Neural cell (in vitro differentiated cells): Measurements from ENCODE around the gene GCLM. TPM values are rescaled to one million over a fixed set of nuclear protein-coding genes. Genes with fewer than 3 reads are reported as not detected.

Experiments used
- H2AFZ ChIP-seq: fragments of 200-600, 300-800 bp; sonication (generic), shearing (Covaris generic); 2 replicates; pipeline ENCODE4 v1.6.0; 2014; ENCODE audit warnings: low read depth, mild to moderate bottlenecking, antibody characterized with exemption, low read length, moderate library complexity
- H3F3A ChIP-seq: fragments of 200-600 bp; shearing (Covaris generic); 2 replicates; pipeline ENCODE4 v1.6.1; 2016; ENCODE audit warnings: mild to moderate bottlenecking, moderate library complexity, mixed read lengths, antibody characterized with exemption, low read length; ENCODE audit not compliant: insufficient read depth, poor library complexity, severe bottlenecking
- H3K27ac ChIP-seq: fragments of 200-600, 300-800 bp; sonication (generic), shearing (Covaris generic); 2 replicates; pipeline ENCODE4 v1.5.1; 2014; ENCODE audit warnings: mild to moderate bottlenecking, low read length, moderate library complexity
- H3K27me3 ChIP-seq: fragments of 300-800, 200-600 bp; sonication (generic), shearing (Covaris generic); 2 replicates; pipeline ENCODE4 v1.6.0; 2014; ENCODE audit warnings: mild to moderate bottlenecking, low read depth, low read length, moderate library complexity; ENCODE audit not compliant: insufficient read depth
- H3K36me3 ChIP-seq: fragments of 300-800, 200-600 bp; sonication (generic), shearing (Covaris generic); 2 replicates; pipeline ENCODE4 v1.5.1; 2014; ENCODE audit warnings: mild to moderate bottlenecking, antibody characterized with exemption, low read length, moderate library complexity; ENCODE audit not compliant: insufficient read depth
- H3K4me2 ChIP-seq: fragments of 300-800, 200-600 bp; sonication (generic), shearing (Covaris generic); 2 replicates; pipeline ENCODE4 v1.6.0; 2014; ENCODE audit warnings: mild to moderate bottlenecking, low read length
- H3K4me3 ChIP-seq: fragments of 300-800, 200-600 bp; sonication (generic), shearing (Covaris generic); 2 replicates; pipeline ENCODE4 v1.5.1; 2014; ENCODE audit warnings: mild to moderate bottlenecking, low read length, moderate library complexity
- H3K79me2 ChIP-seq: fragments of 200-600 bp; shearing (Covaris generic); replicated peaks from 2 replicates; pipeline ENCODE4 v1.6.0; 2014; ENCODE audit warnings: mild to moderate bottlenecking, low read length, moderate library complexity; ENCODE audit not compliant: insufficient read depth
- H3K9ac ChIP-seq: fragments of 300-800, 200-600 bp; sonication (generic), shearing (Covaris generic); 2 replicates; pipeline ENCODE4 v1.6.1; 2016; ENCODE audit warnings: mild to moderate bottlenecking, low read length, mixed read lengths
- H3K9me2 ChIP-seq: fragments of 200-600 bp; shearing (Covaris generic); 2 replicates; pipeline ENCODE4 v1.6.1; 2016; ENCODE audit warnings: mild to moderate bottlenecking, low read length, mixed read lengths; ENCODE audit not compliant: insufficient read depth
- H3K9me3 ChIP-seq: fragments of 200-600, 300-800 bp; sonication (generic), shearing (Covaris generic); 2 replicates; pipeline ENCODE4 v1.6.1; 2016; ENCODE audit warnings: mild to moderate bottlenecking, mixed run types, low read length, moderate library complexity, mixed read lengths
- H4K20me1 ChIP-seq: fragments of 200-600 bp; shearing (Covaris generic); 2 replicates; pipeline ENCODE4 v1.6.1; 2016; ENCODE audit warnings: mild to moderate bottlenecking, mixed run types; ENCODE audit not compliant: insufficient read depth
- CTCF ChIP-seq: fragments of 450-650 bp; IDR thresholded peaks from 2 replicates; pipeline ENCODE4 v1.5.1; 2014; ENCODE audit warnings: antibody characterized with exemption, mild to moderate bottlenecking, moderate library complexity; ENCODE audit not compliant: poor library complexity, severe bottlenecking
- EP300 ChIP-seq: fragments of 450-650 bp; conservative IDR thresholded peaks from 2 replicates; pipeline ENCODE4 v1.6.1; 2014; ENCODE audit warnings: antibody characterized with exemption, mild to moderate bottlenecking, moderate library complexity; ENCODE audit not compliant: poor library complexity, severe bottlenecking
- EZH2 ChIP-seq: fragments of 200-600, 300-800 bp; shearing (Covaris generic), sonication (generic); IDR thresholded peaks from 2 replicates; pipeline ENCODE4 v1.6.1; 2014; ENCODE audit warnings: antibody characterized with exemption, low read length, borderline replicate concordance, mild to moderate bottlenecking; ENCODE audit not compliant: insufficient read depth, poor library complexity, severe bottlenecking
- MXI1 ChIP-seq: fragments of 450-650 bp; conservative IDR thresholded peaks from 2 replicates; pipeline ENCODE4 v1.6.1; 2014; ENCODE audit warnings: antibody characterized with exemption, mild to moderate bottlenecking; ENCODE audit not compliant: poor library complexity, severe bottlenecking
- POLR2AphosphoS5 ChIP-seq: IDR thresholded peaks from 2 replicates; pipeline ENCODE4 v1.6.1; 2012
- RAD21 ChIP-seq: fragments of 450-650 bp; conservative IDR thresholded peaks from 2 replicates; pipeline ENCODE4 v1.6.1; 2014; ENCODE audit warnings: antibody characterized with exemption, mild to moderate bottlenecking, moderate library complexity
- REST ChIP-seq: IDR thresholded peaks from 2 replicates; pipeline ENCODE4 v1.6.1; 2012; ENCODE audit warnings: borderline replicate concordance
- SMC3 ChIP-seq: fragments of 450-650 bp; conservative IDR thresholded peaks from 2 replicates; pipeline ENCODE4 v1.6.1; 2014; ENCODE audit warnings: antibody characterized with exemption, mild to moderate bottlenecking, moderate library complexity; ENCODE audit not compliant: poor library complexity
- TAF1 ChIP-seq: IDR thresholded peaks from 2 replicates; pipeline ENCODE4 v1.6.1; 2012; ENCODE audit warnings: low read depth
- polyA plus RNA-seq: library from polyadenylated mRNA; depleted of rRNA; stranded (reverse); fragments of >200 nt; gene quantifications from 2 replicates; pipeline ENCODE4 v1.2.3, GENCODE V29; 2014

The GCLM gene
- polyA plus RNA-seq, 1 donor from 2014 or later = 3.7 TPM

- H3K9me2 ChIP-seq = no peaks in the 10 kb centered on the region
- H3K27me3 ChIP-seq = no peaks in the 10 kb centered on the region
- TF ChIP-seq TAF1 (no peak), EZH2 (no peak), POLR2AphosphoS5 (no peak), MXI1 (no peak), EP300 (no peak), RAD21 (peak; percentile 80), SMC3 (peak; percentile 82), REST (no peak), CTCF (peak; percentile 78)
- no peaks in the 10 kb centered on the region for H4K20me1 ChIP-seq
- no peak overlapping the region for H2AFZ ChIP-seq
- no peak overlapping the region for H3K9ac ChIP-seq
- H3K79me2 ChIP-seq = peaks cover 30% of the 10 kb centered on the region
- no peak overlapping the region for H3K4me3 ChIP-seq
- H3K9me3 ChIP-seq = no peaks in the 10 kb centered on the region
- no peaks in the 10 kb centered on the region for H3F3A ChIP-seq
- H3K4me2 ChIP-seq = no peak overlapping the region
- no peak overlapping the region for H3K27ac ChIP-seq
- peaks cover 17% of the 10 kb centered on the region for H3K36me3 ChIP-seq
These were observed 35.1 kb downstream of the GCLM start for GRCh38 chr1:93874025-93874651.

GRCh38 chr1:93871366-93871765 is 37.9 kb downstream of the GCLM start:
- Histone ChIP-seq H3K9me2 (no peaks in the 10 kb centered on the region), H3K9ac (no peak overlapping the region), H3K4me2 (no peak overlapping the region), H3K9me3 (no peaks in the 10 kb centered on the region), H3K36me3 (peaks cover 17% of the 10 kb centered on the region), H4K20me1 (no peaks in the 10 kb centered on the region), H3K79me2 (peaks cover 5% of the 10 kb centered on the region), H3K27me3 (no peaks in the 10 kb centered on the region), H3K4me3 (no peak overlapping the region), H3K27ac (no peak overlapping the region), H3F3A (no peaks in the 10 kb centered on the region), H2AFZ (no peak overlapping the region)
- TF ChIP-seq RAD21 (no peak), REST (no peak), EP300 (no peak), CTCF (no peak), POLR2AphosphoS5 (no peak), SMC3 (no peak), MXI1 (no peak), EZH2 (no peak)
